ENCODE results near the gene C4BPA.

DNA sequence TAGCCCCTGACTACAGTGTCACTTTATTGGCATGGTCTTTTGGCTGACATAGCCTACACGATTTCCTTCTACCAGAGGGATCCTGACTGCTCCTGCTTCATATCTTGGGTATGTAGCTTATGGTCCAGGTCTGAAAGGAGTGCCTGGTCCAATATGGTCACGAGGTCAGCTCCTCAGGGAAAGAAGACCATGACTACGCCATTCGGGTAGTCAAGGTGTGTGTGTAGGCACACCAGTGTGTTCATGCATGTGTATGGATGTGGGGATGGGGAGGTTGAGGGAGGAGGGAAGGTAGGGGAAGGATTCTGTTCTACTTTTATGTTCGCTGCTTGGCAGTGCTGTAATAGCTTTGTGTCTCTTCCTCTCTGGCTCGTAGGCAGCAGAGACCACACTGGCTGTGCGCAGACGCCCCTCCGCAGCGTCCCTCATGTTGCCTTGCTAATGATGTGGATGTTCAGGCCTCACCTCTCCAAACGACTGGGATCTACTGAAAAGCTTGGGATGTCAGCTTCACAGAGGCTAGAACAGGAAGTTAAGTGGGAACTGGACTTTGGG lies 25.4 kb upstream of the C4BPA start:
- no peak for TF ChIP-seq GABPA (IDR thresholded peaks at IDR 0.05 in 1 of 2, conservative IDR thresholded peaks at IDR 0.05 in 1 of 2)
- TF ChIP-seq, protein P1, sequence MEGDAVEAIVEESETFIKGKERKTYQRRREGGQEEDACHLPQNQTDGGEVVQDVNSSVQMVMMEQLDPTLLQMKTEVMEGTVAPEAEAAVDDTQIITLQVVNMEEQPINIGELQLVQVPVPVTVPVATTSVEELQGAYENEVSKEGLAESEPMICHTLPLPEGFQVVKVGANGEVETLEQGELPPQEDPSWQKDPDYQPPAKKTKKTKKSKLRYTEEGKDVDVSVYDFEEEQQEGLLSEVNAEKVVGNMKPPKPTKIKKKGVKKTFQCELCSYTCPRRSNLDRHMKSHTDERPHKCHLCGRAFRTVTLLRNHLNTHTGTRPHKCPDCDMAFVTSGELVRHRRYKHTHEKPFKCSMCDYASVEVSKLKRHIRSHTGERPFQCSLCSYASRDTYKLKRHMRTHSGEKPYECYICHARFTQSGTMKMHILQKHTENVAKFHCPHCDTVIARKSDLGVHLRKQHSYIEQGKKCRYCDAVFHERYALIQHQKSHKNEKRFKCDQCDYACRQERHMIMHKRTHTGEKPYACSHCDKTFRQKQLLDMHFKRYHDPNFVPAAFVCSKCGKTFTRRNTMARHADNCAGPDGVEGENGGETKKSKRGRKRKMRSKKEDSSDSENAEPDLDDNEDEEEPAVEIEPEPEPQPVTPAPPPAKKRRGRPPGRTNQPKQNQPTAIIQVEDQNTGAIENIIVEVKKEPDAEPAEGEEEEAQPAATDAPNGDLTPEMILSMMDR (IDR thresholded peaks at IDR 0.05; ENCODE audit: low read depth, low read length, missing input control): no peak
- TF ChIP-seq, protein P2, sequence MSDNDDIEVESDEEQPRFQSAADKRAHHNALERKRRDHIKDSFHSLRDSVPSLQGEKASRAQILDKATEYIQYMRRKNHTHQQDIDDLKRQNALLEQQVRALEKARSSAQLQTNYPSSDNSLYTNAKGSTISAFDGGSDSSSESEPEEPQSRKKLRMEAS (IDR thresholded peaks at IDR 0.05): no peak
- TF ChIP-seq TAF1 (conservative IDR thresholded peaks at IDR 0.05): no peak
- TF ChIP-seq RAD21 (IDR thresholded peaks at IDR 0.05): no peak
- TF ChIP-seq JUND (IDR thresholded peaks at IDR 0.05): no peak
- no peak for TF ChIP-seq RXRA (IDR thresholded peaks at IDR 0.05)

Measured in liver (tissue), 3 donors.